Kidney (tissue), 14 donors: ENCODE measurements around the gene LSMEM2. TPM values are rescaled to one million over a fixed set of nuclear protein-coding genes. Genes with fewer than 3 reads are reported as not detected.

Source experiments
- DNase-seq, 5 donors: peaks; one replicate each; pipeline ENCODE4 v3.0.0-alpha.2; 2013 to 2020
- FAIRE-seq: peaks from 2 replicates; lab custom pipeline; 2012; peaks lifted over from hg19 to GRCh38; lab: Jason Lieb, UNC
- H3K27ac ChIP-seq, 2 donors: one replicate each; pipeline ENCODE4 v1.7.0; 2013; ENCODE audit warnings: low read depth in 2 of 2, low read length in 2 of 2, inconsistent platforms in 1 of 2
- H3K27me3 ChIP-seq: one replicate; pipeline ENCODE4 v1.7.1; 2013; ENCODE audit warnings: low read length, inconsistent platforms; ENCODE audit not compliant: control insufficient read depth, insufficient read depth
- H3K36me3 ChIP-seq, 3 donors: one replicate each; pipeline versions ENCODE4 v1.7.0 to v1.7.1; 2013; ENCODE audit warnings: low read length in 3 of 3, control low read depth in 1 of 3, inconsistent platforms in 1 of 3; ENCODE audit not compliant: insufficient read depth in 3 of 3, control insufficient read depth in 2 of 3
- H3K4me1 ChIP-seq, 3 donors: one replicate each; pipeline versions ENCODE4 v1.7.0 to v1.7.1; 2013; ENCODE audit warnings: low read length in 3 of 3, inconsistent platforms in 1 of 3, low read depth in 1 of 3; ENCODE audit not compliant: control insufficient read depth in 2 of 3, insufficient read depth in 2 of 3
- H3K4me3 ChIP-seq, 3 donors: one replicate each; pipeline versions ENCODE4 v1.7.0 to v1.8.1; 2013; ENCODE audit warnings: low read length in 3 of 3, control low read depth in 1 of 3, inconsistent platforms in 1 of 3
- H3K9ac ChIP-seq, 3 donors: one replicate each; pipeline versions ENCODE4 v1.7.0 to v1.7.1; 2013; ENCODE audit warnings: low read length in 3 of 3, control low read depth in 1 of 3, inconsistent platforms in 1 of 3
- H3K9me3 ChIP-seq, 3 donors: one replicate each; pipeline versions ENCODE4 v1.7.0 to v1.7.1; 2013; ENCODE audit warnings: low read length in 3 of 3, control low read depth in 1 of 3, inconsistent platforms in 1 of 3; ENCODE audit not compliant: control insufficient read depth in 2 of 3, insufficient read depth in 1 of 3
- CTCF ChIP-seq: IDR thresholded peaks from 3 replicates; pipeline ENCODE4 v1.5.1; 2012; ENCODE audit warnings: mild to moderate bottlenecking, moderate library complexity, borderline replicate concordance; ENCODE audit not compliant: insufficient read depth; ENCODE audit errors: extremely low read depth
- intact Hi-C: fragments of 100-400 bp; cut with DNase I; formaldehyde crosslinking; loops from one replicate; pipeline ENCODE4 v1.11.1; 2022
- polyA plus RNA-seq: library from polyadenylated mRNA; stranded (reverse); fragments of 350-450 nt; fragmentation: Illumina TruSeq; extraction: RNeasy Lipid Tissue Mini Kit (QIAGEN cat#74804); gene quantifications from one replicate; pipeline ENCODE4 v1.2.3, GENCODE V29; 2014; ENCODE audit warnings: low read depth, low replicate concordance; ENCODE audit not compliant: insufficient read depth
- total RNA-seq: library from RNA; stranded (reverse); fragmentation: NEBNext Ultra II Directional; extraction: Animal tissue kit (Norgen Biotek cat#: 25700); gene quantifications from one replicate; pipeline ENCODE4 v1.2.1, GENCODE V29; 2021
- donor health status: control.
- donor health status: control.
- donor health status: control.
- donor health status: control.
- donor health status: control.
- donor health status: DM: yes; HTN: yes; CAD: no.
- donor health status: Normal renal cell carcinoma (clear cell type).

The LSMEM2 gene
- total and polyA plus RNA-seq, 2 donors from 2014 or later, result 0.22 to 0.62 TPM

DNA sequence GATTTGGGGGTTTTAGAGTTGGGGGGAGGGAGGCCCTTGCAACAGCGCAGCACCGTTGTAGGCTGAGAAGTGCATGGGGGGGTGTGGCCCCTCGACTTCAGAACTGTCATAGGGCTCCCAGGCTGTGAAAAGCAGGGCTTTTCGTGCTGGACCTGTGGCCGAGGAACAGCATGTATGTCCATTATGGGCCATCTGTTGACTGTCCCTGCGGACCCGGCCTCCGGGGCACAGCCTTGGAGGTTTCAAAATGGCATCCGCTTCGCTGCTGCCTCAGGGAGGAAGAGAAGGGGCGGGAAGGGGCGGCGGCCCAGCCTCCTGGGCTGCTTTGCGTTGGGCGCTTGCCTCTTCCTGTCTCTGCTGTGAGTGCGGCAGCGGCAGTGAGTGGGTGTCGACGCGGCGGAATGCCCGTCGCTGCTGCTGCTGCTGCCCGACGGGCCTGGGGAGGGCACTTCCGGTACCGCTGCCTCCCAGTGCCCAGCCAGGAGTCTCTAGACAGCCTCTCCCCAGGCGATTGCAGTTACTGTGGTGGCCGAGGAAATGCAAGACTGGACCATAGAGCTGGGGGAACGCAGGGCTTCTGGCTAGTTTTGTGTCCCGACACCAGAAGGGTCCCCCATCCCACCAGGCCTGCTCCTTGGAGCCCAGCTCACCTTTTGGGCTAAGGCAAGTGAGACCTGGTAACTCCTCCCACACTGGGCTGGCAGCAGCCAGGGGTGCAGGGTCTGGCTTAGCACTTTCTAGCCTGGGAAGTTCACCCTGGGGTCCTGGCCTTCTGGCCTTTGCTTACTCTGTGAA, 40.9 kb upstream of the LSMEM2 start:
- FAIRE-seq, result no peak
- intact Hi-C loops, result no loop called here
- H3K4me3 ChIP-seq, result peak overlapping the region; percentile 65 to 93 (median 77)
- peak overlapping the region; percentile 75 to 95 (median 76) for H3K9ac ChIP-seq
- peak overlapping the region; percentile 89 to 93 for H3K27ac ChIP-seq
- peaks cover 0 to 60% (median 28%) of the 10 kb centered on the region in 3 donors for H3K4me1 ChIP-seq
- no peaks in the 10 kb centered on the region for H3K27me3 ChIP-seq
- no peak for TF ChIP-seq CTCF
- H3K36me3 ChIP-seq, result no peaks in the 10 kb centered on the region
- no peaks in the 10 kb centered on the region for H3K9me3 ChIP-seq
- DNase-seq, result peak; percentile 76 to 97 (median 88)

DNA sequence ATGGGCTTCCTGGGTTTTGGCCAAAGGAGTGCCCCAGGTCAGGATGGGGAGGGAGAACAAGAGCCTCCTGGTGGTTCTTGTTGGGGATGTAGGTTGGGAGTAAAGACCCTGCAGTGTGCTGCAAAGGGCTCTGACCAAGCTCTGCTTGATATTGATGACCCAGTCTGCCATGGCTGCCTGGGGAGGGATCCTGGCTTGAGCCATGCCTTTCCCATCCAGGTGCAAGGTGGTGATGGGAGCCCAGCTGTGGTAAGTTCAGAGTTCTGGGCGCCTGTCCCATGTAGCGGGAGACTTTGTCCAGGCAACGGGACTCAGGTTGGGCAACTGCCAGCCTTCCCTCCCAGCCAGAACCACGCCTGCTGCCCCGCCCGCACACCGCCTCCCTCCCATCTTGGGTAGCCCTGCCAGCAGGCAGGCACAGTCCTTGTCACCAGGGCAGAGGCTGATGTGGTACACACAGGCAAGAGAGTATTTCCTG, 40.3 kb upstream of the LSMEM2 start:
- H3K36me3 ChIP-seq, result no peaks in the 10 kb centered on the region
- no peaks in the 10 kb centered on the region for H3K27me3 ChIP-seq
- H3K4me1 ChIP-seq, result peaks cover 0 to 63% (median 32%) of the 10 kb centered on the region in 3 donors
- no peaks in the 10 kb centered on the region for H3K9me3 ChIP-seq
- peak overlapping the region in 1 of 3 donors; percentile 76 for H3K9ac ChIP-seq
- H3K4me3 ChIP-seq, result peak overlapping the region in 2 of 3 donors; percentile 77 to 93
- H3K27ac ChIP-seq, result peak overlapping the region; percentile 89 to 93
- DNase-seq (peak in 1 of 5 donors; percentile 93), FAIRE-seq (no peak)
- intact Hi-C loops, result no loop called here
- no peak for TF ChIP-seq CTCF

GRCh38 chr3:50239649-50240048, 39.2 kb upstream of the LSMEM2 start:
- Histone ChIP-seq H3K36me3 (peaks cover 0 to 2% (median 2%) of the 10 kb centered on the region in 3 donors), H3K27ac (peak overlapping the region in 1 of 2 donors; percentile 30), H3K9ac (no peak overlapping the region), H3K4me1 (peaks cover 0 to 70% (median 33%) of the 10 kb centered on the region in 3 donors), H3K4me3 (no peak overlapping the region), H3K9me3 (no peaks in the 10 kb centered on the region), H3K27me3 (no peaks in the 10 kb centered on the region)
- intact Hi-C loops, result no loop called here
- FAIRE-seq (no peak), DNase-seq (no peak)
- no peak for TF ChIP-seq CTCF
